Keratinocyte (primary cell): ENCODE results near the gene SACM1L. TPM values are rescaled to one million over a fixed set of nuclear protein-coding genes. Genes with fewer than 3 reads are reported as not detected.

Experiments
- DNase-seq: peaks from one replicate; pipeline ENCODE4 v3.0.0-alpha.2; 2011; ENCODE audit warnings: low read depth, missing footprints, low spot score
- FAIRE-seq: peaks from 2 replicates; lab custom pipeline; 2011; peaks lifted over from hg19 to GRCh38; lab: Jason Lieb, UNC
- H2AFZ ChIP-seq: 2 replicates; pipeline ENCODE4 v1.6.0; 2012; ENCODE audit warnings: low read length, control low read depth, inconsistent platforms; ENCODE audit not compliant: control insufficient read depth
- H3K27ac ChIP-seq: 2 replicates; pipeline ENCODE4 v1.5.1; 2011; ENCODE audit warnings: low read length; ENCODE audit not compliant: control insufficient read depth, insufficient read depth
- H3K27me3 ChIP-seq: 3 replicates; pipeline ENCODE4 v1.6.0; 2011; ENCODE audit warnings: low read length; ENCODE audit not compliant: control insufficient read depth, insufficient read depth; ENCODE audit errors: extremely low read depth
- H3K36me3 ChIP-seq, 2 experiments: 2 replicates in 1 of 2; 3 replicates in 1 of 2; pipeline ENCODE4 v1.5.1; 2011; ENCODE audit warnings: low read length in 2 of 2, mild to moderate bottlenecking in 1 of 2; ENCODE audit not compliant: control insufficient read depth in 2 of 2, insufficient read depth in 2 of 2; ENCODE audit errors: extremely low read depth in 1 of 2
- H3K4me1 ChIP-seq: 3 replicates; pipeline ENCODE4 v1.5.1; 2011; ENCODE audit warnings: low read length; ENCODE audit not compliant: control insufficient read depth, insufficient read depth; ENCODE audit errors: extremely low read depth
- H3K4me2 ChIP-seq: 3 replicates; pipeline ENCODE4 v1.6.0; 2011; ENCODE audit warnings: low read depth, low read length; ENCODE audit not compliant: control insufficient read depth, insufficient read depth; ENCODE audit errors: extremely low read depth
- H3K4me3 ChIP-seq, 3 experiments: fragments of 200-600 bp in 1 of 3; sonication (generic) in 1 of 3; 2 replicates in 2 of 3; 3 replicates in 1 of 3; pipeline ENCODE4 v1.5.1; 2011 to 2016; ENCODE audit warnings: low read length in 3 of 3, mild to moderate bottlenecking in 3 of 3, control low read depth in 2 of 3, inconsistent platforms in 1 of 3, low read depth in 1 of 3, mixed read lengths in 1 of 3, mixed run types in 1 of 3, moderate library complexity in 1 of 3; ENCODE audit not compliant: control insufficient read depth in 2 of 3, insufficient read depth in 2 of 3; ENCODE audit errors: extremely low read depth in 1 of 3
- H3K79me2 ChIP-seq: 2 replicates; pipeline ENCODE4 v1.6.0; 2012; ENCODE audit warnings: low read length; ENCODE audit not compliant: control insufficient read depth, insufficient read depth
- H3K9ac ChIP-seq: 3 replicates; pipeline ENCODE4 v1.6.0; 2011; ENCODE audit warnings: low read length; ENCODE audit not compliant: control insufficient read depth, insufficient read depth; ENCODE audit errors: extremely low read depth
- H3K9me1 ChIP-seq: 3 replicates; pipeline ENCODE4 v1.6.0; 2011; ENCODE audit warnings: low read length; ENCODE audit not compliant: control insufficient read depth, insufficient read depth; ENCODE audit errors: extremely low read depth
- H3K9me3 ChIP-seq: 2 replicates; pipeline ENCODE4 v1.5.1; 2012; ENCODE audit warnings: low read depth, low read length; ENCODE audit not compliant: control insufficient read depth
- H4K20me1 ChIP-seq: 3 replicates; pipeline ENCODE4 v1.6.0; 2011; ENCODE audit warnings: low read length; ENCODE audit not compliant: control insufficient read depth, insufficient read depth; ENCODE audit errors: extremely low read depth
- EZH2 ChIP-seq: IDR thresholded peaks from one replicate; pipeline ENCODE4 v1.6.1; 2012; ENCODE audit warnings: inconsistent platforms, mild to moderate bottlenecking, low read length, moderate library complexity
- dilution Hi-C: fragments of 300-500 bp; cut with MboI; formaldehyde crosslinking; loops from one replicate; pipeline ENCODE4 v1.7.0; 2020; ENCODE audit warnings: low sequenced_read_pairs; ENCODE audit not compliant: extremely low pct_ligation_motif_present
- polyA plus RNA-seq, 5 experiments: library from polyadenylated mRNA; depleted of rRNA in 3 of 5; stranded (reverse) in 3 of 5; stranded (forward) in 1 of 5; unstranded in 1 of 5; fragments of >200 nt; gene quantifications; 1 replicate in 1 of 5; 2 replicates in 3 of 5; 3 replicates in 1 of 5; pipeline versions ENCODE4 v1.2.1 to v1.2.3, GENCODE V29; 2011 to 2012; ENCODE audit warnings: missing spikeins in 2 of 5, low read depth in 1 of 5, low replicate concordance in 1 of 5
- TF ChIP-seq, protein P1 (sequence below), 3 experiments: IDR thresholded peaks in 1 of 3; conservative IDR thresholded peaks in 1 of 3; optimal IDR thresholded peaks in 1 of 3; 2 replicates in 2 of 3; 3 replicates in 1 of 3; pipeline versions ENCODE3 to v1.5.1; 2011; ENCODE audit warnings: low read length in 3 of 3, mild to moderate bottlenecking in 3 of 3, moderate library complexity in 2 of 3, control low read depth in 1 of 3, inconsistent platforms in 1 of 3; ENCODE audit not compliant: insufficient read depth in 2 of 3; ENCODE audit errors: extremely low read depth in 1 of 3

Gene SACM1L
- polyA plus RNA-seq, 1 donor (not counting 4 experiments of a cell fraction or from before 2014, with no cell fraction given): 44.3 TPM

- dilution Hi-C loops: loop anchor here (25.0 kb wide), 1 partner anchor 152 kb away; no protein-coding TSS in a partner anchor
- no peaks in the 10 kb centered on the region for H3K9me3 ChIP-seq
- peaks cover 3% of the 10 kb centered on the region for H4K20me1 ChIP-seq
- peaks cover 26% of the 10 kb centered on the region for H3K4me1 ChIP-seq
- no peak overlapping the region for H2AFZ ChIP-seq
- no peaks in the 10 kb centered on the region for H3K27me3 ChIP-seq
- TF ChIP-seq EZH2: no peak
- TF ChIP-seq, protein P1, sequence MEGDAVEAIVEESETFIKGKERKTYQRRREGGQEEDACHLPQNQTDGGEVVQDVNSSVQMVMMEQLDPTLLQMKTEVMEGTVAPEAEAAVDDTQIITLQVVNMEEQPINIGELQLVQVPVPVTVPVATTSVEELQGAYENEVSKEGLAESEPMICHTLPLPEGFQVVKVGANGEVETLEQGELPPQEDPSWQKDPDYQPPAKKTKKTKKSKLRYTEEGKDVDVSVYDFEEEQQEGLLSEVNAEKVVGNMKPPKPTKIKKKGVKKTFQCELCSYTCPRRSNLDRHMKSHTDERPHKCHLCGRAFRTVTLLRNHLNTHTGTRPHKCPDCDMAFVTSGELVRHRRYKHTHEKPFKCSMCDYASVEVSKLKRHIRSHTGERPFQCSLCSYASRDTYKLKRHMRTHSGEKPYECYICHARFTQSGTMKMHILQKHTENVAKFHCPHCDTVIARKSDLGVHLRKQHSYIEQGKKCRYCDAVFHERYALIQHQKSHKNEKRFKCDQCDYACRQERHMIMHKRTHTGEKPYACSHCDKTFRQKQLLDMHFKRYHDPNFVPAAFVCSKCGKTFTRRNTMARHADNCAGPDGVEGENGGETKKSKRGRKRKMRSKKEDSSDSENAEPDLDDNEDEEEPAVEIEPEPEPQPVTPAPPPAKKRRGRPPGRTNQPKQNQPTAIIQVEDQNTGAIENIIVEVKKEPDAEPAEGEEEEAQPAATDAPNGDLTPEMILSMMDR (optimal IDR thresholded peaks at IDR 0.05 in 1 of 3, IDR thresholded peaks at IDR 0.05 in 1 of 3, conservative IDR thresholded peaks at IDR 0.05 in 1 of 3; ENCODE audit: extremely low read depth in 1 of 3, insufficient read depth in 2 of 3, low read length in 3 of 3): no peak
- H3K9ac ChIP-seq: peak overlapping the region; percentile 34
- H3K36me3 ChIP-seq: peaks cover 4 to 6% of the 10 kb centered on the region in 2 experiments
- DNase-seq (no peak), FAIRE-seq (no peak)
- H3K79me2 ChIP-seq: no peaks in the 10 kb centered on the region
- H3K4me3 ChIP-seq: peak overlapping the region in 2 of 3 experiments; percentile 12 to 44
- H3K9me1 ChIP-seq: no peaks in the 10 kb centered on the region
- peak overlapping the region; percentile 81 for H3K4me2 ChIP-seq
- no peak overlapping the region for H3K27ac ChIP-seq
Measured at GRCh38 chr3:45664578-45664977, 24.6 kb upstream of the SACM1L start.

DNA sequence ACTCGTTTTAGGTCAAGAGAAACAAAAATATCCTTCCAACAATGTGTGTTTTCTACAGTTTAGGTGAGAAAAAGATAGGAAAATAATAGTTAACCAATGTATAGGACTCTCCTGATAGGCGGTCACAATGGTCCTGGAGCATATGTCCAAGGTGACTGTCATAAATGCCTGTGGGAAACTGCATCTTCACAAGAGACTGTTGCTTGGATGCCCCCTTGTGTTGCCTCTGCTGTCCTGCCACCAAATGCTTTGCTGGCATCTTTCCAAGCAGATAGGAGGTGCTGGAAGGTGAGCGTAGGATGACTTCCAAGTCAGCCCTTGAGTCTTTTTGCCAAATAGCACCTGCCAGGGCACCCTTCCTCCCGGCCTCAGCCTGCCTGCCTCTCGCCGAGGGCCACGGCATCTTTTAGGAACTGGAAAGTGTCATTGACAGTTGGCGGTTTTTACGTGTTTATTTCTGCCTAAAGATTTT, 24.1 kb upstream of the SACM1L start:
- Histone ChIP-seq H3K4me1 (peaks cover 26% of the 10 kb centered on the region), H3K9me3 (no peaks in the 10 kb centered on the region), H3K27ac (no peak overlapping the region), H4K20me1 (peaks cover 3% of the 10 kb centered on the region), H3K27me3 (no peaks in the 10 kb centered on the region), H3K9ac (no peak overlapping the region), H3K36me3 (peaks cover 4 to 11% of the 10 kb centered on the region in 2 experiments), H2AFZ (no peak overlapping the region), H3K9me1 (no peaks in the 10 kb centered on the region), H3K4me2 (peak overlapping the region; percentile 81), H3K79me2 (no peaks in the 10 kb centered on the region), H3K4me3 (peak overlapping the region in 2 of 3 experiments; percentile 12 to 44)
- no peak for DNase-seq
- dilution Hi-C loops: loop anchor here (25.0 kb wide), 1 partner anchor 153 kb away; no protein-coding TSS in a partner anchor
- peak; percentile 69 for FAIRE-seq
- TF ChIP-seq, protein P1 (optimal IDR thresholded peaks at IDR 0.05 in 1 of 3, IDR thresholded peaks at IDR 0.05 in 1 of 3, conservative IDR thresholded peaks at IDR 0.05 in 1 of 3; ENCODE audit: extremely low read depth in 1 of 3, insufficient read depth in 2 of 3, low read length in 3 of 3): peak; percentile 75 to 95 (median 85)
- TF ChIP-seq EZH2: no peak
